22Rv1 (cell line): ENCODE results near the gene IDH1.

Source experiments
- H3K27ac ChIP-seq: fragments of 450-650 bp; 2 replicates; pipeline ENCODE4 v1.5.1; 2017
- ZFX ChIP-seq: fragments of 450-650 bp; IDR thresholded peaks from 2 replicates; pipeline ENCODE4 v1.6.1; 2017; ENCODE audit warnings: antibody characterized with exemption, borderline replicate concordance
- TF ChIP-seq, protein P1 (sequence below): fragments of 450-650 bp; IDR thresholded peaks from 2 replicates; pipeline ENCODE4 v1.5.1; 2017; ENCODE audit warnings: mild to moderate bottlenecking

Gene IDH1

GRCh38 chr2:208285853-208286252, 31.0 kb upstream of the IDH1 start:
- TF ChIP-seq, protein P1, sequence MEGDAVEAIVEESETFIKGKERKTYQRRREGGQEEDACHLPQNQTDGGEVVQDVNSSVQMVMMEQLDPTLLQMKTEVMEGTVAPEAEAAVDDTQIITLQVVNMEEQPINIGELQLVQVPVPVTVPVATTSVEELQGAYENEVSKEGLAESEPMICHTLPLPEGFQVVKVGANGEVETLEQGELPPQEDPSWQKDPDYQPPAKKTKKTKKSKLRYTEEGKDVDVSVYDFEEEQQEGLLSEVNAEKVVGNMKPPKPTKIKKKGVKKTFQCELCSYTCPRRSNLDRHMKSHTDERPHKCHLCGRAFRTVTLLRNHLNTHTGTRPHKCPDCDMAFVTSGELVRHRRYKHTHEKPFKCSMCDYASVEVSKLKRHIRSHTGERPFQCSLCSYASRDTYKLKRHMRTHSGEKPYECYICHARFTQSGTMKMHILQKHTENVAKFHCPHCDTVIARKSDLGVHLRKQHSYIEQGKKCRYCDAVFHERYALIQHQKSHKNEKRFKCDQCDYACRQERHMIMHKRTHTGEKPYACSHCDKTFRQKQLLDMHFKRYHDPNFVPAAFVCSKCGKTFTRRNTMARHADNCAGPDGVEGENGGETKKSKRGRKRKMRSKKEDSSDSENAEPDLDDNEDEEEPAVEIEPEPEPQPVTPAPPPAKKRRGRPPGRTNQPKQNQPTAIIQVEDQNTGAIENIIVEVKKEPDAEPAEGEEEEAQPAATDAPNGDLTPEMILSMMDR: no peak
- no peak for TF ChIP-seq ZFX
- no peak overlapping the region for H3K27ac ChIP-seq

DNA sequence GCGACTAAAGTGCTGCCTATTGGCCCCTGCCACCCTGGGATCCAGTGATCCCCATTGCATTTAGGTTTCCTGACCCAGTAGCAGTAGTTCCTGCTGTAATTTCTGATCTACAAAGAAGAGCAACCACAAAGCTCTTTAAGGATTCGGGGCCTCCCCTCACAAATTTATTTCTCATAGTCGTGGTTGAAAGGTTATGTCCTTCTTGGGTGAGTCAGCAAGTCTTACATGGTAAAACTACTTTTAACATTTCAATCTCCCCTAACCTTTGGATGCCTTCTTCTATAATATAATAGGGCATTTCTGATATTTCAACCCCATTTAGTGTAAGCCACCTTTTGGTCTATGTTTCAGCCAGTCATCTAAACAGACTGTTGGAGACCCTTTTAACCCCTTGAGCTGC, 26.1 kb upstream of the IDH1 start:
- TF ChIP-seq, protein P1: no peak
- TF ChIP-seq ZFX: no peak

GRCh38 chr2:208280234-208280633, 25.4 kb upstream of the IDH1 start:
- TF ChIP-seq ZFX: no peak
- TF ChIP-seq, protein P1: no peak
- no peak overlapping the region for H3K27ac ChIP-seq

More for the DNA sequence above, 26.1 kb upstream of the IDH1 start:
- H3K27ac ChIP-seq: no peak overlapping the region

- no peak for TF ChIP-seq ZFX
- TF ChIP-seq, protein P1: no peak
- no peak overlapping the region for H3K27ac ChIP-seq
Measured at GRCh38 chr2:208279236-208279635, 24.4 kb upstream of the IDH1 start.

- TF ChIP-seq, protein P1: no peak
- TF ChIP-seq ZFX: no peak
Measured at GRCh38 chr2:208278549-208278948, 23.7 kb upstream of the IDH1 start.

DNA sequence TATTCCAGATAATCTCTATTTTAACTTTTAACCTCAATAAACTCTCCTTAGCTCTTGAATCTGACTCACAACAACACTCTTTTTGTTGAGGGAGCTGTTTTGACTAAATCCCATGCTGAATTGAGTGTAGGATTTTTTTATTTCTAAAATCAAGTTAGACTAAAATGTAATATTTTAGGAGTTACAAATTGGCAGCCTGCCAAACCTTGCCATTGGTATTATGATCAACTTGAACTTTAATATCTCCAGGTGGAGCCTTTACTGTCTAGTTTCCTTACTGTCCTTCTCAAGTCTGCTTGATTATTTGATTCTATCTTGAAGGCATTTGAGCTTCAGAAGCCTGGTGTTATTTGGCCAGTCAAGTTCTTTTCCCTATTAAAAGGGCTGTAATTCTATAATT, 19.9 kb upstream of the IDH1 start:
- TF ChIP-seq, protein P1: no peak
- no peak overlapping the region for H3K27ac ChIP-seq

More at GRCh38 chr2:208278549-208278948, 23.7 kb upstream of the IDH1 start:
- no peak overlapping the region for H3K27ac ChIP-seq

- TF ChIP-seq, protein P1: 0 out of 2 replicates have a peak, but pooled peaks have one; percentile 9
- TF ChIP-seq ZFX: no peak
- H3K27ac ChIP-seq: no peak overlapping the region
Measured at GRCh38 chr2:208269091-208269490, 14.2 kb upstream of the IDH1 start.
